K562 (cell line): Measurements from ENCODE around the gene RHOB. TPM values are rescaled to one million over a fixed set of nuclear protein-coding genes. Genes with fewer than 3 reads are reported as not detected.
"Not testable (repeated sequence)": the region's sequence is repeated elsewhere in the genome, so short reads cannot be mapped to it uniquely, and the experiment has no call there.

Experiments
- ATAC-seq: fragments of 200-7000 bp; cut with Tn5 transposase; 3 replicates; pipeline ENCODE4 v1.9.1; 2020; ENCODE audit warnings: moderate library complexity
- BruUV-seq: library from RNA; stranded (reverse); fragments of 400-500 nt; replicated peaks from 2 replicates; lab custom pipeline; 2021; lab: Mats Ljungman, UMichigan
- CTCF ChIA-PET: fragments of 300-600 bp; formaldehyde crosslinking; extraction: SDS; loops from one replicate; lab custom pipeline; 2021; ENCODE audit warnings: low intra/inter-chr PET ratio; lab: Yijun Ruan, JAX
- POLR2A ChIA-PET: fragments of 300-600, 350-650 bp; sonication (Branson Sonifier 250); formaldehyde crosslinking; extraction: SDS; loops from one replicate; lab custom pipeline; 2021; ENCODE audit warnings: antibody characterized with exemption, inconsistent platforms; lab: Yijun Ruan, JAX
- DNase-seq, 4 experiments: peaks; one replicate each; pipeline versions ENCODE4 v3.0.0 to v3.0.0-alpha.2; 2011 to 2018; ENCODE audit warnings: low spot score in 3 of 4, mixed read lengths in 3 of 4; ENCODE audit errors: extremely low read depth in 1 of 4
- FAIRE-seq: peaks from 2 replicates; lab custom pipeline; 2011; peaks lifted over from hg19 to GRCh38; lab: Jason Lieb, UNC
- H2AFZ ChIP-seq: 2 replicates; pipeline ENCODE4 v1.6.0; 2011; ENCODE audit warnings: low read depth, low read length, control low read depth, inconsistent platforms
- H3K27ac ChIP-seq: fragments of 200-600 bp; 3 replicates; pipeline ENCODE4 v1.8.0; 2011; ENCODE audit warnings: low read depth, mild to moderate bottlenecking, control low read depth, inconsistent platforms, low read length, moderate library complexity, mixed read lengths; ENCODE audit errors: extremely low read depth
- H3K27me3 ChIP-seq, 2 experiments: fragments of 300-600 bp in 1 of 2; 2 replicates in 1 of 2; 3 replicates in 1 of 2; pipeline versions ENCODE4 v1.6.0 to v1.8.0; 2011; ENCODE audit warnings: inconsistent platforms in 2 of 2, low read length in 2 of 2, mild to moderate bottlenecking in 1 of 2, mixed read lengths in 1 of 2, moderate library complexity in 1 of 2; ENCODE audit not compliant: control insufficient read depth in 2 of 2, insufficient read depth in 2 of 2
- H3K36me3 ChIP-seq: fragments of 300-600 bp; 3 replicates; pipeline ENCODE4 v1.8.0; 2011; ENCODE audit warnings: mild to moderate bottlenecking, low read length, inconsistent platforms; ENCODE audit not compliant: control insufficient read depth, insufficient read depth
- H3K4me1 ChIP-seq, 2 experiments: fragments of 200-600 bp in 1 of 2; replicated peaks in 1 of 2; 2 replicates in 1 of 2; 3 replicates in 1 of 2; pipeline versions ENCODE4 v1.5.1 to v1.8.0; 2011; ENCODE audit warnings: inconsistent platforms in 2 of 2, low read length in 2 of 2, mild to moderate bottlenecking in 1 of 2, mixed read lengths in 1 of 2, moderate library complexity in 1 of 2; ENCODE audit not compliant: control insufficient read depth in 2 of 2, insufficient read depth in 2 of 2
- H3K4me2 ChIP-seq: 2 replicates; pipeline ENCODE4 v1.6.1; 2011; ENCODE audit warnings: low read length, control low read depth, inconsistent platforms, mixed read lengths; ENCODE audit not compliant: insufficient read depth
- H3K4me3 ChIP-seq: fragments of 200-600 bp; sonication (generic), shearing (Covaris generic); 2 replicates; pipeline ENCODE4 v1.5.1; 2016; ENCODE audit warnings: control low read depth, inconsistent platforms
- H3K79me2 ChIP-seq: fragments of 200-600 bp; 3 replicates; pipeline ENCODE4 v1.8.0; 2011; ENCODE audit warnings: low read length, inconsistent platforms; ENCODE audit not compliant: control insufficient read depth, insufficient read depth
- H3K9ac ChIP-seq, 2 experiments: 2 replicates each; pipeline versions ENCODE4 v1.6.0 to v1.6.1; 2011; ENCODE audit warnings: low read depth in 2 of 2, low read length in 2 of 2, control low read depth in 1 of 2, inconsistent platforms in 1 of 2, mild to moderate bottlenecking in 1 of 2, mixed read lengths in 1 of 2; ENCODE audit not compliant: insufficient read depth in 1 of 2
- H3K9me1 ChIP-seq: one replicate; pipeline ENCODE4 v1.6.0; 2011; ENCODE audit warnings: inconsistent platforms, mild to moderate bottlenecking, low read length, moderate library complexity; ENCODE audit not compliant: control insufficient read depth, insufficient read depth
- H3K9me3 ChIP-seq: replicated peaks from 2 replicates; pipeline ENCODE4 v1.5.1; 2011; ENCODE audit warnings: low read depth, low read length, inconsistent platforms; ENCODE audit not compliant: control insufficient read depth, insufficient read depth
- H4K20me1 ChIP-seq: replicated peaks from 2 replicates; pipeline ENCODE4 v1.6.1; 2011; ENCODE audit warnings: low read length, inconsistent platforms, mixed read lengths; ENCODE audit not compliant: control insufficient read depth, insufficient read depth
- BRD4 ChIP-seq: fragments of 200-600 bp; sonication (generic); IDR thresholded peaks from 2 replicates; pipeline ENCODE4 v1.6.1; 2017; ENCODE audit warnings: inconsistent platforms
- SNRNP70 ChIP-seq: fragments of 200-400 bp; formaldehyde crosslinking; optimal IDR thresholded peaks from 2 replicates; pipeline ENCODE3; 2017; ENCODE audit warnings: low read depth, low read length
- WGBS: fragments of 100-300 bp; shearing (Covaris generic); methylation state at CpG from one replicate; pipeline ENCODE4 v1.1.6; 2016; ENCODE audit warnings: low coverage, mixed read lengths; ENCODE audit not compliant: insufficient coverage; ENCODE audit errors: missing lambda C conversion rate; 5-methylcytosine and 5-hydroxymethylcytosine counted together
- in situ Hi-C: fragments of 300-500 bp; cut with MboI; formaldehyde crosslinking; loops from 4 replicates; pipeline ENCODE4 v1.15.0; 2018; ENCODE audit warnings: inconsistent platforms, mixed read lengths
- intact Hi-C: fragments of 100-400 bp; cut with micrococcal nuclease; formaldehyde crosslinking; loops from 2 replicates; pipeline ENCODE4 v1.14.2; 2022
- polyA plus RNA-seq, 8 experiments: library from polyadenylated mRNA; depleted of rRNA in 4 of 8; stranded (reverse) in 5 of 8; unstranded in 3 of 8; fragments of >200 nt; fragmentation: Nextera tagmentation in 2 of 8; fragmentation: Illumina TruSeq in 1 of 8; extraction: Ambion mirVana in 2 of 8; extraction: Trizol in 1 of 8; gene quantifications; 2 replicates each; pipeline versions ENCODE4 v1.2.1 to v1.2.3, GENCODE V29; 2011 to 2014; ENCODE audit warnings: inconsistent platforms in 1 of 8, missing spikeins in 1 of 8
- total RNA-seq, 7 experiments: library from RNA; depleted of rRNA in 6 of 7; stranded (reverse); fragments of >200 nt in 6 of 7; fragmentation: Illumina TruSeq in 2 of 7; extraction: Trizol in 2 of 7; gene quantifications; 2 replicates each; pipeline versions ENCODE4 v1.2.1 to v1.2.3, GENCODE V29; 2011 to 2021; ENCODE audit warnings: low replicate concordance in 1 of 7

Gene RHOB
- total and polyA plus RNA-seq, 9 of the 15 experiments (the other 6 are each of a cell fraction or from before 2014, with no cell fraction given) = 0.07 to 4.8 (median 1.1) TPM

DNA sequence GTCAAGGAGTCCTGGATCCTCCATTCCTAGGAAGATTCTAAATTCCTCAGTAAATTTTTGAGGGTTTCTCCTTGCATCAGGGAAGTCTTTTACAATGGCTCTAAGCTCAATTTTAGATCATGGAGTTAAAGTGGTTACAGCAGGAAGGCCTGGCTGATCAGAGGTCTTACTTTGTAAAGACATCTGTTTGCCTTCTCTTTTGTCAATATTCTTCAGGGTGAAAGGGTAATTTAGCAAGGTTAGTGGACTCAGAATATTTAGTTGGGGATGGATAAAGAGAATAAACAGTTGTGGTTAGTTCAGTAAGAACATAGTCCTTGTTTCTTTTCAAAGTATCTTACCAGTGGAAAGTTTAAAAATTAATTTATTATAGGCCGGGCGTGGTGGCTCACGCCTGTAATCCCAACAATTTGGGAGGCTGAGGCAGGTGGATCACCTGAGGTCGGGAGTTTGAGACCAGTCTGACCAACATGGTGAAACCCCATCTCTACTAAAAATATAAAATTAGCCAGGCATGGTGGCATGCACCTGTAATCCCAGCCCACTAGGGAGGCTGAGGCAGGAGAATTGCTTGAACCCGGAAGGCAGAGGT is 29.5 kb upstream of the RHOB start:
- H3K9ac ChIP-seq, H3K79me2 ChIP-seq, H2AFZ ChIP-seq, H3K36me3 ChIP-seq, DNase-seq, FAIRE-seq, POLR2A ChIA-PET, H3K4me3 ChIP-seq, CTCF ChIA-PET, ATAC-seq, intact Hi-C loops, H3K9me3 ChIP-seq, BruUV-seq, in situ Hi-C loops, H3K9me1 ChIP-seq, H4K20me1 ChIP-seq, H3K4me2 ChIP-seq, H3K27ac ChIP-seq: not testable (repeated sequence)
- Histone ChIP-seq H3K4me1 (peaks cover 0 to 13% of the 10 kb centered on the region in 2 experiments; a peak in 2 of 5 replicates), H3K27me3 (peaks cover 0 to 11% of the 10 kb centered on the region in 2 experiments; a peak in 2 of 5 replicates)
- 33% methylated on average over 5 of the region's 5 CpGs for WGBS

DNA sequence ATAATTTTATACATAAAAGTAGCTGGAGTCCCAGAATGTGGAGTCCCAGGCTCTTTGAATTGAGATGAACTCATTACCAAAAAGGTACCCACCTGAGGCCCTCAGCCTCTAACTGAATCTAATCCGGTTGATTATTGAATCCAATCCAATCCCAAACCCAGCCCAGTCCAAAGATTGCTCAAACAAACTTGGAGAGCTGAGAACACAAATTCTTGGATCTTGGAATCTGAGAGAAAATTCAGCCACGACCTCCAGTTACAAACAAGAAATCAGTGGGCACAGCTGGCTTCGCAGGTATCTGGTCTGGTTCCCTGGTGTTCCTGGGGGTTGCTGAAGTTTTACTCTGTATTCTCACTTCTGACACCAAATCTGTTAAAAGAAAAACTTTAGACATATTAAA is 28.4 kb upstream of the RHOB start:
- H3K4me3 ChIP-seq = no peak overlapping the region
- no peak overlapping the region for H2AFZ ChIP-seq
- H3K79me2 ChIP-seq = no peaks in the 10 kb centered on the region
- no peak for ATAC-seq
- no peaks in the 10 kb centered on the region for H3K36me3 ChIP-seq
- no peak for FAIRE-seq
- H3K27me3 ChIP-seq = peaks cover 0 to 18% of the 10 kb centered on the region in 2 experiments; a peak in 2 of 5 replicates
- peaks cover 0 to 13% of the 10 kb centered on the region in 2 experiments; a peak in 2 of 5 replicates for H3K4me1 ChIP-seq
- no peaks in the 10 kb centered on the region for H4K20me1 ChIP-seq
- TF ChIP-seq SNRNP70 (no peak), BRD4 (no peak)
- H3K9me1 ChIP-seq = no peaks in the 10 kb centered on the region
- no peak overlapping the region for H3K4me2 ChIP-seq
- WGBS = 14% methylated on average over 3 of the region's 3 CpGs
- H3K27ac ChIP-seq = no peak overlapping the region
- ChIA-PET POLR2A (interaction anchor here (0.7 to 1.7 kb wide), 2 partner anchors 15 to 28 kb away, joined by 3 to 4 read pairs; partner anchors contain the start of gene RHOB), CTCF (no interaction called here)
- BruUV-seq = no TSS peak
- in situ Hi-C loops = no loop called here
- H3K9ac ChIP-seq = no peak overlapping the region
- no peak for DNase-seq
- intact Hi-C loops = no loop called here
- H3K9me3 ChIP-seq = no peaks in the 10 kb centered on the region
